K562 (cell line): ENCODE data around the gene ETHE1. TPM values are rescaled to one million over a fixed set of nuclear protein-coding genes. Genes with fewer than 3 reads are reported as not detected.
A peak's percentile ranks its signal among the peaks of the same experiment; 100 is the strongest.

Experiments
- CEBPB ChIP-seq: fragments of 450-650 bp; IDR thresholded peaks from 2 replicates; pipeline ENCODE4 v1.6.1; 2016; ENCODE audit warnings: missing genetic modification characterization, missing compliant biosample characterization
- ELF4 ChIP-seq: fragments of 450-650 bp; formaldehyde crosslinking; IDR thresholded peaks from 2 replicates; pipeline ENCODE4 v1.4.0; 2022; ENCODE audit warnings: missing genetic modification characterization
- GTF2F1 ChIP-seq: IDR thresholded peaks from 2 replicates; pipeline ENCODE4 v1.6.1; 2011; ENCODE audit warnings: low read depth, low read length, improper control_type of control experiment
- HDAC2 ChIP-seq: fragments of 450-650 bp; IDR thresholded peaks from 2 replicates; pipeline ENCODE4 v1.6.1; 2016; ENCODE audit warnings: mild to moderate bottlenecking
- HNRNPK ChIP-seq: fragments of 200-400 bp; formaldehyde crosslinking; IDR thresholded peaks from one replicate; pipeline ENCODE4 v1.6.1; 2018; ENCODE audit warnings: mild to moderate bottlenecking, low read depth, low read length; ENCODE audit not compliant: poor library complexity, severe bottlenecking
- MAZ ChIP-seq, 2 experiments: fragments of 450-650 bp in 1 of 2; sonication (generic) in 1 of 2; formaldehyde crosslinking; IDR thresholded peaks in 1 of 2; conservative IDR thresholded peaks in 1 of 2; 2 replicates each; pipeline versions ENCODE4 v1.4.0 to v1.5.0; 2020; ENCODE audit warnings: mild to moderate bottlenecking in 1 of 2, missing genetic modification reagents in 1 of 2
- PRPF4 ChIP-seq: fragments of 200-400 bp; formaldehyde crosslinking; IDR thresholded peaks from one replicate; pipeline ENCODE4 v1.6.1; 2017; ENCODE audit warnings: low read length, low read depth, mild to moderate bottlenecking; ENCODE audit not compliant: insufficient read depth, poor library complexity, severe bottlenecking
- RBFOX2 ChIP-seq: fragments of 200-400 bp; formaldehyde crosslinking; IDR thresholded peaks from 2 replicates; pipeline ENCODE4 v1.6.1; 2017; ENCODE audit warnings: low read depth, mild to moderate bottlenecking, low read length, moderate library complexity
- RNF2 ChIP-seq: sonication (generic); IDR thresholded peaks from 2 replicates; pipeline ENCODE4 v1.6.1; 2016
- SMAD1 ChIP-seq: fragments of 150-350 bp; IDR thresholded peaks from 2 replicates; pipeline ENCODE4 v1.6.1; 2014; ENCODE audit warnings: low read length, low read depth; ENCODE audit not compliant: partially characterized antibody
- SMARCE1 ChIP-seq: fragments of 450-650 bp; IDR thresholded peaks from 2 replicates; pipeline ENCODE4 v1.7.1; 2016; ENCODE audit warnings: mild to moderate bottlenecking
- SRSF3 ChIP-seq: fragments of 200-400 bp; formaldehyde crosslinking; IDR thresholded peaks from 2 replicates; pipeline ENCODE4 v1.6.1; 2016; ENCODE audit warnings: mild to moderate bottlenecking, low read length, moderate library complexity; ENCODE audit not compliant: insufficient read depth
- STAG1 ChIP-seq: sonication (generic); formaldehyde crosslinking; IDR thresholded peaks from 2 replicates; pipeline ENCODE4 v1.5.0; 2020; ENCODE audit warnings: missing genetic modification reagents, borderline replicate concordance
- TBL1XR1 ChIP-seq, 2 experiments: IDR thresholded peaks; 2 replicates each; pipeline ENCODE4 v1.6.1; 2012; ENCODE audit warnings: improper control_type of control experiment in 2 of 2, low read length in 2 of 2, mild to moderate bottlenecking in 1 of 2
- ZBED1 ChIP-seq: IDR thresholded peaks from 2 replicates; pipeline ENCODE4 v1.6.1; 2014
- ZNF311 ChIP-seq: fragments of 250-450 bp; sonication (Bioruptor Pico); IDR thresholded peaks from 2 replicates; pipeline ENCODE4 v1.4.0; 2020; ENCODE audit warnings: mild to moderate bottlenecking, moderate library complexity
- polyA plus RNA-seq, 8 experiments: library from polyadenylated mRNA; depleted of rRNA in 4 of 8; stranded (reverse) in 5 of 8; unstranded in 3 of 8; fragments of >200 nt; fragmentation: Nextera tagmentation in 2 of 8; fragmentation: Illumina TruSeq in 1 of 8; extraction: Ambion mirVana in 2 of 8; extraction: Trizol in 1 of 8; gene quantifications; 2 replicates each; pipeline versions ENCODE4 v1.2.1 to v1.2.3, GENCODE V29; 2011 to 2014; ENCODE audit warnings: inconsistent platforms in 1 of 8, missing spikeins in 1 of 8
- total RNA-seq, 7 experiments: library from RNA; depleted of rRNA in 6 of 7; stranded (reverse); fragments of >200 nt in 6 of 7; fragmentation: Illumina TruSeq in 2 of 7; extraction: Trizol in 2 of 7; gene quantifications; 2 replicates each; pipeline versions ENCODE4 v1.2.1 to v1.2.3, GENCODE V29; 2011 to 2021; ENCODE audit warnings: low replicate concordance in 1 of 7
- TF ChIP-seq, protein P1 (sequence below): fragments of 450-650 bp; IDR thresholded peaks from 2 replicates; pipeline ENCODE4 v1.6.1; 2018; ENCODE audit not compliant: partially characterized antibody
- TF ChIP-seq, protein P2 (sequence below), 2 experiments: fragments of 200-800 bp in 1 of 2; sonication (Bioruptor generic) in 1 of 2; sonication (generic) in 1 of 2; formaldehyde crosslinking in 1 of 2; IDR thresholded peaks in 1 of 2; conservative IDR thresholded peaks in 1 of 2; 2 replicates each; pipeline versions ENCODE4 v1.5.0 to v1.6.1; 2016 to 2020; ENCODE audit warnings: missing compliant biosample characterization in 1 of 2, missing genetic modification characterization in 1 of 2, missing genetic modification reagents in 1 of 2
- TF ChIP-seq, protein P3 (sequence below), 2 experiments: IDR thresholded peaks; 2 replicates each; pipeline ENCODE4 v1.6.1; 2011; ENCODE audit warnings: borderline replicate concordance in 1 of 2, control low read depth in 1 of 2, low read depth in 1 of 2, low read length in 1 of 2, mild to moderate bottlenecking in 1 of 2, mixed read lengths in 1 of 2, moderate library complexity in 1 of 2; ENCODE audit not compliant: insufficient read depth in 1 of 2, insufficient read length in 1 of 2, poor library complexity in 1 of 2, severe bottlenecking in 1 of 2; ENCODE audit errors: extremely low read depth in 1 of 2

The ETHE1 gene
- total and polyA plus RNA-seq, 9 of the 15 experiments (the other 6 are each of a cell fraction or from before 2014, with no cell fraction given) = 2.9 to 21.0 (median 10.2) TPM

DNA sequence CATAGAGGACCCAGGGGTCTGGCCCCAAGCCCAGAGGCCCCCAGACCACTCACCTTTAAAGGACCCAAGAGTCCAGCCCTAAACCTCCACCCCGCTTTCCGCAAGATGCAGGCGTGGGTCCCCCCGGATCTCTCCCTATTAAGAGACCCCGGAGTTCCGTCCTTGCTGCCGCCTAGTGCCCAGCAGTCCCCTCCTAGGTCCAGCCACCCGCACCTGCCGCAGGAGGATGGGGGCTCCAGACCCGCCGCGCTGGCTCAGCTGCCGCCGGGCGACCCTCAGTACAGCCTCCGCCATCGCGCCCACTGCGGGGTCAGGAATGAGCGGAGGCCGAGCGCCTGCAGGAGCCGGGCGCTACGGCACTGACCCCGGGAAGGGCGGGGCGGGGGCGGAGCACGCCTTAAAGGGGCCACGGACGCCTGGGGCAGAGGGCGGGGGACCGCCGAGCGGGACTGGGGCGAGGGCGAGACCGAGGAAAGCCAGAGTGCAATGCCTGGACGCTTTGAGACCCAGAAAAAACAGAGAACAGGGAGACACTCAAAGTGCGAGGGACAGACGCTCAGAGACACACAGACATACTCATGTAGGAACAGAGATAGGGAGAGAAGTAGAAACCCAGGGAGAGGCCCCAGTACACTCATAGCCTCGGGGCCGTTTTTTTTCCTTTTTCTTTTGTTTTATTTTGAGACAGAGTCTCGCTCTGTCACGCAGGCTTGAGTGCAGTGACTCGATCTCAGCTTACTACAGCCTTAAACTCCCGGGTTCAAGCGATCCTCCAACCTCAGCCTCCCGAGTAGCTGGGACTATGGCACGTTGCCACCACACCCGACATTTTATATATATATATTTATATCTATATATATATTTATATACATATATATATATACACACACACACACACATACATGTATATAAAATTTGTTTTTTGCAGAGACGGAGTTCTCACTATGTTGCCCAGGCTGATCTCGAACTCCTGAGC lies at the start of gene ETHE1 (continued):
- TF ChIP-seq, protein P1, sequence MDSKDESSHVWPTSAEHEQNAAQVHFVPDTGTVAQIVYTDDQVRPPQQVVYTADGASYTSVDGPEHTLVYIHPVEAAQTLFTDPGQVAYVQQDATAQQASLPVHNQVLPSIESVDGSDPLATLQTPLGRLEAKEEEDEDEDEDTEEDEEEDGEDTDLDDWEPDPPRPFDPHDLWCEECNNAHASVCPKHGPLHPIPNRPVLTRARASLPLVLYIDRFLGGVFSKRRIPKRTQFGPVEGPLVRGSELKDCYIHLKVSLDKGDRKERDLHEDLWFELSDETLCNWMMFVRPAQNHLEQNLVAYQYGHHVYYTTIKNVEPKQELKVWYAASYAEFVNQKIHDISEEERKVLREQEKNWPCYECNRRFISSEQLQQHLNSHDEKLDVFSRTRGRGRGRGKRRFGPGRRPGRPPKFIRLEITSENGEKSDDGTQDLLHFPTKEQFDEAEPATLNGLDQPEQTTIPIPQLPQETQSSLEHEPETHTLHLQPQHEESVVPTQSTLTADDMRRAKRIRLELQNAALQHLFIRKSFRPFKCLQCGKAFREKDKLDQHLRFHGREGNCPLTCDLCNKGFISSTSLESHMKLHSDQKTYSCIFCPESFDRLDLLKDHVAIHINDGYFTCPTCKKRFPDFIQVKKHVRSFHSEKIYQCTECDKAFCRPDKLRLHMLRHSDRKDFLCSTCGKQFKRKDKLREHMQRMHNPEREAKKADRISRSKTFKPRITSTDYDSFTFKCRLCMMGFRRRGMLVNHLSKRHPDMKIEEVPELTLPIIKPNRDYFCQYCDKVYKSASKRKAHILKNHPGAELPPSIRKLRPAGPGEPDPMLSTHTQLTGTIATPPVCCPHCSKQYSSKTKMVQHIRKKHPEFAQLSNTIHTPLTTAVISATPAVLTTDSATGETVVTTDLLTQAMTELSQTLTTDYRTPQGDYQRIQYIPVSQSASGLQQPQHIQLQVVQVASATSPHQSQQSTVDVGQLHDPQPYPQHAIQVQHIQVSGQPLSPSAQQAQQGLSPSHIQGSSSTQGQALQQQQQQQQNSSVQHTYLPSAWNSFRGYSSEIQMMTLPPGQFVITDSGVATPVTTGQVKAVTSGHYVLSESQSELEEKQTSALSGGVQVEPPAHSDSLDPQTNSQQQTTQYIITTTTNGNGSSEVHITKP = no peak
- TF ChIP-seq SRSF3 (no peak), TBL1XR1 (IDR thresholded peaks at IDR 0.05; ENCODE audit: low read length in 2 of 2) (no peak), RNF2 (0 out of 2 replicates have a peak, but pooled peaks have one; percentile 26), RBFOX2 (peak; percentile 86), PRPF4 (no peak), ZNF311 (CRISPR knock-in tag) (no peak), HDAC2 (no peak), MAZ (CRISPR knock-in tag; conservative IDR thresholded peaks at IDR 0.05 in 1 of 2, IDR thresholded peaks at IDR 0.05 in 1 of 2) (peak; percentile 90 to 95), CEBPB (tag) (no peak), ZBED1 (no peak), GTF2F1 (no peak), STAG1 (CRISPR knock-in tag) (no peak), SMARCE1 (peak; percentile 23; the same call in 1 of the 2 replicates), ELF4 (no peak), SMAD1 (no peak), HNRNPK (no peak)
- TF ChIP-seq, protein P2, sequence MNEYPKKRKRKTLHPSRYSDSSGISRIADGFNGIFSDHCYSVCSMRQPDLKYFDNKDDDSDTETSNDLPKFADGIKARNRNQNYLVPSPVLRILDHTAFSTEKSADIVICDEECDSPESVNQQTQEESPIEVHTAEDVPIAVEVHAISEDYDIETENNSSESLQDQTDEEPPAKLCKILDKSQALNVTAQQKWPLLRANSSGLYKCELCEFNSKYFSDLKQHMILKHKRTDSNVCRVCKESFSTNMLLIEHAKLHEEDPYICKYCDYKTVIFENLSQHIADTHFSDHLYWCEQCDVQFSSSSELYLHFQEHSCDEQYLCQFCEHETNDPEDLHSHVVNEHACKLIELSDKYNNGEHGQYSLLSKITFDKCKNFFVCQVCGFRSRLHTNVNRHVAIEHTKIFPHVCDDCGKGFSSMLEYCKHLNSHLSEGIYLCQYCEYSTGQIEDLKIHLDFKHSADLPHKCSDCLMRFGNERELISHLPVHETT (CRISPR knock-in tag; conservative IDR thresholded peaks at IDR 0.05 in 1 of 2, IDR thresholded peaks at IDR 0.05 in 1 of 2) = no peak
- TF ChIP-seq, protein P3, sequence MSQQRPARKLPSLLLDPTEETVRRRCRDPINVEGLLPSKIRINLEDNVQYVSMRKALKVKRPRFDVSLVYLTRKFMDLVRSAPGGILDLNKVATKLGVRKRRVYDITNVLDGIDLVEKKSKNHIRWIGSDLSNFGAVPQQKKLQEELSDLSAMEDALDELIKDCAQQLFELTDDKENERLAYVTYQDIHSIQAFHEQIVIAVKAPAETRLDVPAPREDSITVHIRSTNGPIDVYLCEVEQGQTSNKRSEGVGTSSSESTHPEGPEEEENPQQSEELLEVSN (IDR thresholded peaks at IDR 0.05; ENCODE audit: borderline replicate concordance in 1 of 2, extremely low read depth in 1 of 2, insufficient read depth in 1 of 2, insufficient read length in 1 of 2, low read depth in 1 of 2, low read length in 1 of 2, poor library complexity in 1 of 2, severe bottlenecking in 1 of 2) = peak; percentile 47 to 81
